H1 (cell line): ENCODE results near the gene FOXI3. TPM values are rescaled to one million over a fixed set of nuclear protein-coding genes. Genes with fewer than 3 reads are reported as not detected.

ENCODE experiments used
- CHD1 ChIP-seq: IDR thresholded peaks from 2 replicates; pipeline ENCODE4 v1.6.1; 2012; ENCODE audit warnings: low read depth, low read length, improper control_type of control experiment
- CHD7 ChIP-seq: fragments of 300-600 bp; sonication (generic); IDR thresholded peaks from 2 replicates; pipeline ENCODE4 v1.7.1; 2012; ENCODE audit warnings: low read length, moderate library complexity, mild to moderate bottlenecking, inconsistent platforms; ENCODE audit not compliant: insufficient replicate concordance
- CTCF ChIP-seq, 3 experiments: IDR thresholded peaks; 1 replicate in 2 of 3; 2 replicates in 1 of 3; pipeline versions ENCODE4 v1.5.1 to v1.6.1; 2011; ENCODE audit warnings: low read length in 3 of 3, mild to moderate bottlenecking in 3 of 3, inconsistent platforms in 2 of 3, low read depth in 1 of 3, moderate library complexity in 1 of 3; ENCODE audit not compliant: insufficient read depth in 1 of 3; ENCODE audit errors: control extremely low read depth in 1 of 3
- POLR2AphosphoS5 ChIP-seq: IDR thresholded peaks from 2 replicates; pipeline ENCODE4 v1.6.1; 2011; ENCODE audit warnings: low read depth, low read length
- SIN3A ChIP-seq, 2 experiments: IDR thresholded peaks in 1 of 2; conservative IDR thresholded peaks in 1 of 2; 2 replicates each; pipeline ENCODE4 v1.6.1; 2011 to 2012; ENCODE audit warnings: low read length in 2 of 2, improper control_type of control experiment in 1 of 2, low read depth in 1 of 2, mild to moderate bottlenecking in 1 of 2
- SUZ12 ChIP-seq: fragments of 200-600 bp; sonication (generic); IDR thresholded peaks from 2 replicates; pipeline ENCODE4 v1.6.1; 2012; ENCODE audit warnings: mild to moderate bottlenecking, inconsistent platforms, low read length, moderate library complexity, mixed read lengths
- polyA plus RNA-seq, 7 experiments: library from polyadenylated mRNA; depleted of rRNA in 3 of 7; stranded (reverse) in 5 of 7; unstranded in 2 of 7; fragments of >200 nt in 5 of 7; fragments of 200-250 nt in 2 of 7; gene quantifications; 1 replicate in 5 of 7; 2 replicates in 1 of 7; 4 replicates in 1 of 7; pipeline versions ENCODE4 v1.2.1 to v1.2.3, GENCODE V29; 2011 to 2013; ENCODE audit warnings: missing spikeins in 2 of 7, mixed read lengths in 2 of 7
- total RNA-seq: library from RNA; stranded (reverse); fragmentation: NEBNext Ultra II Directional; extraction: Animal tissue kit (Norgen Biotek cat#: 25700); gene quantifications from 2 replicates; pipeline ENCODE4 v1.2.1, GENCODE V29; 2021

FOXI3 gene
- total and polyA plus RNA-seq, 2 of the 8 experiments (the other 6 are each of a cell fraction or from before 2014, with no cell fraction given): 6.8 to 15.9 TPM

GRCh38 chr2:88493481-88493880 is 41.0 kb upstream of the FOXI3 start (continued):
- TF ChIP-seq SIN3A (conservative IDR thresholded peaks at IDR 0.05 in 1 of 2, IDR thresholded peaks at IDR 0.05 in 1 of 2; ENCODE audit: low read depth in 1 of 2, low read length in 2 of 2) (no peak), CTCF (IDR thresholded peaks at IDR 0.05; ENCODE audit: control extremely low read depth in 1 of 3, insufficient read depth in 1 of 3, low read depth in 1 of 3, low read length in 3 of 3) (no peak), CHD1 (no peak), POLR2AphosphoS5 (no peak), SUZ12 (no peak), CHD7 (no peak)
